ENCODE measurements around the gene SIRT3. TPM values are rescaled to one million over a fixed set of nuclear protein-coding genes. Genes with fewer than 3 reads are reported as not detected.

The SIRT3 gene
- total RNA-seq, 1 donor from 2014 or later: 11.0 TPM

DNA sequence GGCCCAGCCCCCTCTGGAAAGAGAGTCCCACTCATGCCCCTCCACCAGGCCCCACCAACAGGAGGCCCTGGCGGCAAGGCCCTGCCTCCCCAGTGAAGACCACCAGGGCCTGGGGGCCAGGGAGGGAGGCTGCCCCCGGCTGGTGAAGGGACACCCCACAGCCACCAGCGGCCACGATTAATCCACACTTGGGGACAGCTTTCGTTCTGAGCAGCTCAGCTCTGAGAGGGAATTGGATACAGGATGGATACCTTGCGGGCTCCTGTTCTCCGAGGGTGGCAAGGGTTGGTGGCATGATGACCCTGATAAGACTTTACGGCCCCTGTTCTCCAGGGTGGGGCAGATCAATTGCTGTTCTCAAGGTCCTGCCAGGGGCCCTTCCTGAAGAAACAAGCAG lies 35.2 kb upstream of the SIRT3 start:
- intact Hi-C loops (cut with micrococcal nuclease): no loop called here

- intact Hi-C loops (cut with micrococcal nuclease): no loop called here
These were observed 34.5 kb upstream of the SIRT3 start for GRCh38 chr11:270451-271318.

DNA sequence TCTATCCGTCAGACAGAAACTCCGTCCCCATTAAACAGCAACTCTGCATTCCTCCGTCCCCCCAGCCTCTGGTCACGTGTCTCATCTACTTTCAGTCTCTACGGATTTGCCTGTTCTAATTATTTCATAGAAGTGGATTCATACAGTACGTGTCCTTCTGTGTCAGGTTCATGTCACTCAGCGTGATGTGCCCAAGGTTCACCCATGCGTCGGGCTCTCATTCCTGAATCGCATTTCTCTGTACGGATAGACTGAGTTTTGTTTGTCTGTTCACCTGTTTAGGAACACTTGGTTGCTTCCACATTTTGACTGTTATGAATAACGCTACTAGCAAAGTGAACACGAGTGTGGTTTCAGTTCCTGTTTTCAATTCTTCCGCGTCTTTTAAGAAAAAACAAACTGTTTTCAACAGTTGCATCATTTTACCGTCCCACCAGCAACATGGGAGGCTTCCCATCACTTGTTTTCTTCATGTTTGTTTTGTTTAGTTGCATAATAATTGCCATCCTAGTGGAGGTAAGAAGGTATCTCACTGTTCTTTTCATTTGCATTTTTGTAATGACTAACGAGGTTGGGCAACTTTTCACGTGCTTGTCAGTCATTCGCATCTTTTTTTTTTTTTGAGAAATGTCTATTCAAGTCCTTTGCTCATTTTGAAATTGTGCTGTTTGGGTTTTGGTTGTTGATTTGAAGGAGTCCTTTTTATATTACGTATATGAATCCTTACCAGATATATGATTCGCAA lies 33.2 kb upstream of the SIRT3 start:
- intact Hi-C loops (cut with micrococcal nuclease): loop anchor here (1.0 to 2.0 kb wide), 4 partner anchors 11 to 86 kb away; no protein-coding TSS in a partner anchor

DNA sequence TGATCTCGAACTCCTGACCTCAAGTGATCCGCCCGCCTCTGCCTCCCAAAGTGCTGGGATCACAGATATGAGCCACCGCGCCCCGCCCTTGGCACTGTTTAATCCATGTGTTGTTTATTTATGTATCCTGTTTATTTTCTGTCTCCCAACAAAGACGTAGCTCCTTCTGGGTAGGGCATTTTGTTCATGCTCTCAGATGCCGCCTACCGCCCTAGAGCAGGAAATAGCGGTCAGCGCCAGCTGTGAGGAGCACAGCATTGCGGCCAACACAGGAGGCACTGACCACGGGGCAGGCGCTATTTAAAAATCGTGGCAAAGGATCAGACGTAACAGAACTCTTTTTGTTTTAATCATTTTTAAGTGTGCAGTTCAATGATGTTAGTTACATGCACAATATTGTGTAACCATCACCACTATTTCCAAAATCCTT lies 32.6 kb upstream of the SIRT3 start:
- intact Hi-C loops (cut with micrococcal nuclease): loop anchor here (1.0 to 2.0 kb wide), 5 partner anchors 12 to 139 kb away; no protein-coding TSS in a partner anchor

- intact Hi-C loops (cut with micrococcal nuclease): loop anchor here (1.0 kb wide), 1 partner anchor 31 kb away; the partner anchor contains the start of genes PSMD13 and SIRT3
These were observed 31.4 kb upstream of the SIRT3 start for GRCh38 chr11:267491-267994.

DNA sequence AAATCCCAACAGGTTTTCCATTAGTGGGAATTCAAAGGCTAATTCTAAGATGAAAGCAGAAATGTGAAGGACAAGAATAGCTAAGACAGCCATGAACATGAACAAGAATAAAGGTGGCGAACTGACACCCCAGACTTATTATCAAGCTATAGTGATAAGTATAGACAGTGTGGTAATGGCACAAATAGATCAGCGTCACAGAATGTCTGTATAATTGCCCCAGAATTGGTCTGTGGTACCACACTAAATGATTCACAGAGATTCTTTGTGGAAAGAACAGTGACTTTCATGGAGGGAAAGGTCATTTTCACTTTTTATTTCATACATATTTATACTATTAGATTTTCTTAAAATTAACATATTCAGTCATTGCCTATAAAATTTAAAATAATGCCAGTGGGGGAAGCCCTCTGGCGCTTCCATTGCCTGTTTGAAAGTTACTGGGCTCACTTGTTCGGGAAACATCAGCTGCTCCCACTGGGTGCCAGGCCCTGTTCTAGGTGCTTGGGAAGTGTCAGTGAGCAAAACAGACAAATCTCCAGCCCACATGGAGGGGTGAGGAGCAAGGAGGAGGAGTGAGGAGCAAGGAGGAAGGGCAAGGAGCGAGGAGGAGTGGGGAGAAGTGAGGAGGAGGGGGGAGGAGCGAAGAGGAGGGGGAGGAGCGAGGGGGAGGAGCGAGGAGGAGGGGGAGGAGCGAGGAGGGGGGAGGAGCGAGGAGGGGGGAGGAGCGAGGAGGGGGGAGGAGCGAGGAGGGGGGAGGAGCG lies 30.7 kb upstream of the SIRT3 start:
- intact Hi-C loops (cut with micrococcal nuclease): loop anchor here (1.0 kb wide), 1 partner anchor 31 kb away; the partner anchor contains the start of genes PSMD13 and SIRT3

DNA sequence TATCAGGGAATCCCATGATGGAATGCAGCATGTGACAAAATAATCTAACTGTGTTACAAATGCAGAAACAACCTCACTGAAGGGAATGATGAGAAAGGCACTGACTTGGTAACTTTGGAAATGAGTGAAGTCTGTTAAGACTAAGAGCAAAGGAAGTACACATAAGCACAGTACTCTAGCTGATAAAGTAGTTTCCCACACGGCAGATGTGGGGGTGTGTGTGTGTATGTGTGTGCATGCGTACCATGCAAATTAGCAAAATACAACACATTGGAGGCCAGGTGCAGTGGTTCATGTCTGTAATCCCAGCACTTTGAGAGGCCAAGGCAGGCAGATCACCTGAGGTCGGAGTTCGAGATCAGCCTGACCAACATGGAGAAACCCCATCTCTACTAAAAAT lies 25.5 kb upstream of the SIRT3 start:
- intact Hi-C loops (cut with micrococcal nuclease): no loop called here

DNA sequence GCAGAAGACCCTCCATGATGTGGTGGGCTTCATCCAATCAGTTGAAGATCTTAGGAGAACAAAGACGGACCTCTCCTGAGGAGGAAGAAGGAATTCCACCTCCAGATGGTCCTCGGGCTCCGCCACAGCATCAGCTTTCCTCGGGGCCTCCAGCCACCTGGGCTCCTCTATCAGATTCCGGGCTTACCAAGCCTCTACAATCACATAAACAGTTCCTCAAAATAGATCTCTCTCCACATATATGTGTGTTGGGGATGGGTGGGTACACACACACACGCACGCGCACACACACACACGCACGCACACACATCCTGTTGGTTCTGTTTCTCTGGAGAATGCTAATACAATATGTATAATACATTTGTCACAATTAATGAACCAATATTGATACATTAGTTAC lies 23.3 kb upstream of the SIRT3 start:
- intact Hi-C loops (cut with micrococcal nuclease): no loop called here

- intact Hi-C loops (cut with micrococcal nuclease): no loop called here
These were observed 21.8 kb upstream of the SIRT3 start for GRCh38 chr11:257766-258493.

DNA sequence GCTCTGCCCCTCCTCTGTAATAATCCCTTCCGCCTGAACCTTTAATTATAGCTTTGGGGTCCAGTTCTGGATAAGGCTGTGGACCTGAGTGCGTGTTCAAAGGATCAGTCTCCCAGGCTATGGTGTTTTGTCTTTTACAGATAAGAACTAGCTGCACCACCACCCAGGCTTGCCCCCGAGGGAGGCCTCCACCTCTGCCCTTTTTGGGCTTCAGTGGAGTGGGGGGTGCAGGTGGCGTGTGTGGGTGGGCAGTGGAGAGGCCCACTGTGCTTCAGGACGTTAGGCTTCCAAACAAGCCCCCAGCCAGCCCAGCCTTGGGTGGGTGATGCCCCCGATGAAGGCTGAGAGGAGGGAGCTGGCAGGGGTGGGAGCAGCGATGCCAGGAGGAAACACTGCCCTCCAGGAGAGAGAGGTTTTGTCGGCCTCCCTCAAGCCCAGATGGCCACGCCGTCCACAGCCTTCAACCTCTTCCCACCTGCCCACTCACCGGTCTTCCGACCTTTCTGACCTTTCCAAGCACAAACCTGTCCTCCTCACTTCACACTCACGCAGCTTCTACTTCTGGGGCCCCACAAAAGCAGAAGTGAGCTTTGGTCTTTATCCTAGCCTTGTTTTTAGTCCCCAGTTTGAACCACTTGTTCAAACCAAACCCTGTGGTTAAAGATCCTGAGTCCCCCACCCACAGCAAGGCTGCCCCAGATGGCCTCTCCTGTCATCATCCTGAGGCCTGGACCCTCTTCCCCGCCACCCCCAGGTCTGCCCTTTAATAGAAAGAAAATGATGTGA lies 21.0 kb upstream of the SIRT3 start:
- intact Hi-C loops (cut with micrococcal nuclease): no loop called here

DNA sequence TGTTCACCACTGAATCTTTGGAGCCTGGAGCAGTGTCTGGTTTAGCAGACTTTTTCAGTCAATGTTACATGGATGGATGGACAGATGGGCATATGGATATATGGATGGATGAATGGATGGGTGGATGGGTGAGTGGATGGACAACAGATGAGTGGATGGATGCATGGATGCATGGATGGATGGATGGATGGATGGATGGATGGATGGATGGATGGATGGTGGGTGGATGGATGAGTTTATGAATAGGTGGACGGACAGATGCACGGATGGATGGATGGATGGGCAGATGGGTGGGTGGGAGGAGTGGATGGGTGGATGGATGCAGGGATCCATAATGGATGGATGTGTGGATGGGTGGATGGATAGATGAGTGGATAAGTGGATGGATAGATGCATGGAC lies 19.7 kb upstream of the SIRT3 start:
- intact Hi-C loops (cut with micrococcal nuclease): no loop called here

GRCh38 chr11:255176-255575 lies 19.0 kb upstream of the SIRT3 start:
- intact Hi-C loops (cut with micrococcal nuclease): no loop called here

- intact Hi-C loops (cut with micrococcal nuclease): loop anchor here (5.0 kb wide), 1 partner anchor 108 kb away; no protein-coding TSS in a partner anchor
These were observed 17.7 kb upstream of the SIRT3 start for GRCh38 chr11:253886-254270.

GRCh38 chr11:253160-253885 lies 17.2 kb upstream of the SIRT3 start:
- intact Hi-C loops (cut with micrococcal nuclease): loop anchor here (5.0 kb wide), 1 partner anchor 109 kb away; no protein-coding TSS in a partner anchor

DNA sequence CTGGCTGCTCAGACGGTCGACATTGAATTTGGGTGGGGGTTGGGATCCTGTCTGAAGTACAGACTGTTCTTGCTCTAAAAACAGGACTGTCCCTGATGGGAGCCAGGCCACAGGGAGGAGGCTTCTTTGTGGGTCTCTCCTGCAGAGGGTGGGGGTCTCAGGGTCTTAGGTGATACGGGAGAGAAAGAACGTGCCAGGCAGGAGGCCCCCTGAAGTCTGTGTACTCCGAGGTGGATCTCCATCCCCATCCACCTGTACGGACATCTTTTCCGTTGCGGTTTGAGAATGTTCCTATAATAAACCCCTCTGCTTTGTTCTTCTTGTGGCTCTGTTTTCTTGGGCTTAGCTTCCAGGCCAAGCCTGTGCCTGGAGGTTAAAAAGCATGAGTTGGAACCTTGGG lies 16.5 kb upstream of the SIRT3 start:
- intact Hi-C loops (cut with micrococcal nuclease): loop anchor here (5.0 kb wide), 1 partner anchor 110 kb away; no protein-coding TSS in a partner anchor

GRCh38 chr11:251550-251949 lies 15.4 kb upstream of the SIRT3 start:
- intact Hi-C loops (cut with micrococcal nuclease): loop anchor here (5.0 kb wide), 1 partner anchor 111 kb away; no protein-coding TSS in a partner anchor

DNA sequence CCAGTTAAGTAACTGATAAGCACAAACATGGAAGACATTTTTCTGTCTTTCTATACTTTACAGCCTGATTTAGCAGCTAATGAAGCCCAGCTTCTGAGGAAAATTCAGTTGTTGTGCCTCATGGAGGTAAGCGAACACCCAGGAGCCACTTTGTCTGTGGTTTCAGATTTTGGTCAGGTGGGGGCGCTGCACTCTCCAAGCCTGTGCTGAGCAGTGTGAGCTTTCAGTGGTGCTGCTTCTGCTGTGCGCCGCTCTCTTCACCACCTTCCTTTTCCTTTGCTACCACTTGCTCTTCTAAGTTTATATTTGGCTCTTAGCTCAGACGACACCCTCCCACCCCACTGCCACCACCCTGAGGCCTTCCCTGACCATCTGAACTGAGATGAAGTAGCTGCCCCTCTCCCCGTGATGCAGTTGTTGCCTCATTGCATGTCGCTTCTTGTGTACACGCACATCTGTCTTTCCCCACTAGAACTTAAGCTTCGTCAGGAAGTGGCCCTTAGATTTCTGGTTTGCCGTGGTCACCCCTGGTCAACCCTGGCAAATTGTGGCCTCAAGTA lies 14.7 kb upstream of the SIRT3 start:
- intact Hi-C loops (cut with micrococcal nuclease): loop anchor here (5.0 kb wide), 1 partner anchor 111 kb away; no protein-coding TSS in a partner anchor

GRCh38 chr11:250274-250673 lies 14.1 kb upstream of the SIRT3 start:
- intact Hi-C loops (cut with micrococcal nuclease): loop anchor here (5.0 kb wide), 1 partner anchor 112 kb away; no protein-coding TSS in a partner anchor
